ENCODE data around the gene SETD4. TPM values are rescaled to one million over a fixed set of nuclear protein-coding genes. Genes with fewer than 3 reads are reported as not detected.

Gene SETD4
- total RNA-seq, 1 donor from 2014 or later, result 21.6 TPM

DNA sequence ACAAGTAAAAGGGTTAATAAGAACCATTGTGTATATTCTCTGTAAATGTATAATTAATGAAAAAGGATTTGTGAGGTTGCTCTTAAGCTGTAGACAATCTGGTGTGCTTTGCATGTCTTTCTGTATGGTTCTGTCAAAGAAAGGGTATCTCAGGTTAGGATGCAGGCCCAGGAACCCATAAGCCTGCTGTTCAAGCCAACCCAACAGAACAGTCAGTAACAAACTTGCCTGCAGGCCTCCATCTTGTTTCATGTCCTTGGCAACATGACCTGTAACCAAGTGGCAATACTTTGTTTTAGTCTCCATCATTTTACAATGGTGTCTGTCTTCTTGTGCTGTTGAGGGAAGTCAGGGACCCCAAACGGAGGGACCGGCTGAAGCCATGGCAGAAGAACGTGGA is 38.7 kb upstream of the SETD4 start:
- H3K27ac ChIP-seq, result no peak overlapping the region
- Mint-ChIP-seq H3K4me3 (no peak overlapping the region), H3K4me1 (peaks cover 17% of the 10 kb centered on the region)

DNA sequence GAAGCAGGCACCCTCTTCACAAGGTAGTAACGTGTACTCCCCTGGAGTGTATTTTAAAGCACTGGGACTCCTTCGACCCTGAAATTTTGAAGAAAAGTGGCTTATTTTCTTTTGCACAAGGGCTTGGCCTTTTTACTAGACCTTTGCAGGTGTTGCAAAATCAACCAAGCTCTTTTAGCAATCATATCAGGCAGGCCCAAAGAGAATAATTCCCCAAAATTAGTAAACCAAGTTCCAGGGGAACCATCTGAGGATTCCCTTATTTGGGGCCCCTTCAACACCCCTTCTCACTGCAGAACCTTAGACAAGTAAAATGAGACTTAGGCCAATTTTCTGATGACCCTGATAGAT is 37.8 kb upstream of the SETD4 start:
- Mint-ChIP-seq H3K4me1 (peaks cover 17% of the 10 kb centered on the region), H3K27ac (no peak overlapping the region), H3K36me3 (no peaks in the 10 kb centered on the region), H3K4me3 (no peak overlapping the region), H3K9me3 (peaks cover 10% of the 10 kb centered on the region), H3K27me3 (ENCODE audit: insufficient read depth, low read depth) (peaks cover 9% of the 10 kb centered on the region)
- Histone ChIP-seq H3K36me3 (no peaks in the 10 kb centered on the region), H3F3A (ENCODE audit: low read depth) (peaks cover 17% of the 10 kb centered on the region), H3K9me3 (ENCODE audit: low read depth) (no peaks in the 10 kb centered on the region), H3K27me3 (no peaks in the 10 kb centered on the region), H3K4me2 (no peak overlapping the region), H3K4me1 (peaks cover 20% of the 10 kb centered on the region), H3K9ac (no peak overlapping the region), H3K4me3 (no peak overlapping the region), H4K20me1 (ENCODE audit: low read depth) (no peaks in the 10 kb centered on the region), H2AFZ (replicated peaks) (no peak overlapping the region), H3K79me2 (ENCODE audit: low read depth) (no peaks in the 10 kb centered on the region), H3K27ac (no peak overlapping the region)
- no peak for TF ChIP-seq EZH2phosphoT487 (IDR thresholded peaks at IDR 0.05)
- TF ChIP-seq EZH2 (IDR thresholded peaks at IDR 0.05), result no peak
- TF ChIP-seq, protein P1, sequence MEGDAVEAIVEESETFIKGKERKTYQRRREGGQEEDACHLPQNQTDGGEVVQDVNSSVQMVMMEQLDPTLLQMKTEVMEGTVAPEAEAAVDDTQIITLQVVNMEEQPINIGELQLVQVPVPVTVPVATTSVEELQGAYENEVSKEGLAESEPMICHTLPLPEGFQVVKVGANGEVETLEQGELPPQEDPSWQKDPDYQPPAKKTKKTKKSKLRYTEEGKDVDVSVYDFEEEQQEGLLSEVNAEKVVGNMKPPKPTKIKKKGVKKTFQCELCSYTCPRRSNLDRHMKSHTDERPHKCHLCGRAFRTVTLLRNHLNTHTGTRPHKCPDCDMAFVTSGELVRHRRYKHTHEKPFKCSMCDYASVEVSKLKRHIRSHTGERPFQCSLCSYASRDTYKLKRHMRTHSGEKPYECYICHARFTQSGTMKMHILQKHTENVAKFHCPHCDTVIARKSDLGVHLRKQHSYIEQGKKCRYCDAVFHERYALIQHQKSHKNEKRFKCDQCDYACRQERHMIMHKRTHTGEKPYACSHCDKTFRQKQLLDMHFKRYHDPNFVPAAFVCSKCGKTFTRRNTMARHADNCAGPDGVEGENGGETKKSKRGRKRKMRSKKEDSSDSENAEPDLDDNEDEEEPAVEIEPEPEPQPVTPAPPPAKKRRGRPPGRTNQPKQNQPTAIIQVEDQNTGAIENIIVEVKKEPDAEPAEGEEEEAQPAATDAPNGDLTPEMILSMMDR (IDR thresholded peaks at IDR 0.05), result no peak
- DNase-seq (ENCODE audit: low spot score), result no peak

More for the DNA sequence above, 38.7 kb upstream of the SETD4 start:
- no peaks in the 10 kb centered on the region for H4K20me1 ChIP-seq (ENCODE audit: low read depth)
- H3K36me3 ChIP-seq, result no peaks in the 10 kb centered on the region
- Mint-ChIP-seq H3K27ac (no peak overlapping the region), H3K36me3 (no peaks in the 10 kb centered on the region), H3K9me3 (peaks cover 5% of the 10 kb centered on the region), H3K27me3 (ENCODE audit: insufficient read depth, low read depth) (peaks cover 5% of the 10 kb centered on the region)
- no peaks in the 10 kb centered on the region for H3K9me3 ChIP-seq (ENCODE audit: low read depth)
- H2AFZ ChIP-seq (replicated peaks), result peak overlapping the region; percentile 22
- no peaks in the 10 kb centered on the region for H3K79me2 ChIP-seq (ENCODE audit: low read depth)
- H3K4me2 ChIP-seq, result no peak overlapping the region
- no peak for DNase-seq (ENCODE audit: low spot score)
- no peak overlapping the region for H3K4me3 ChIP-seq
- no peaks in the 10 kb centered on the region for H3K27me3 ChIP-seq
- peaks cover 17% of the 10 kb centered on the region for H3F3A ChIP-seq (ENCODE audit: low read depth)
- TF ChIP-seq EZH2 (IDR thresholded peaks at IDR 0.05), result no peak
- no peak for TF ChIP-seq EZH2phosphoT487 (IDR thresholded peaks at IDR 0.05)
- TF ChIP-seq, protein P1 (IDR thresholded peaks at IDR 0.05), result no peak
- H3K9ac ChIP-seq, result no peak overlapping the region
- peaks cover 20% of the 10 kb centered on the region for H3K4me1 ChIP-seq

DNA sequence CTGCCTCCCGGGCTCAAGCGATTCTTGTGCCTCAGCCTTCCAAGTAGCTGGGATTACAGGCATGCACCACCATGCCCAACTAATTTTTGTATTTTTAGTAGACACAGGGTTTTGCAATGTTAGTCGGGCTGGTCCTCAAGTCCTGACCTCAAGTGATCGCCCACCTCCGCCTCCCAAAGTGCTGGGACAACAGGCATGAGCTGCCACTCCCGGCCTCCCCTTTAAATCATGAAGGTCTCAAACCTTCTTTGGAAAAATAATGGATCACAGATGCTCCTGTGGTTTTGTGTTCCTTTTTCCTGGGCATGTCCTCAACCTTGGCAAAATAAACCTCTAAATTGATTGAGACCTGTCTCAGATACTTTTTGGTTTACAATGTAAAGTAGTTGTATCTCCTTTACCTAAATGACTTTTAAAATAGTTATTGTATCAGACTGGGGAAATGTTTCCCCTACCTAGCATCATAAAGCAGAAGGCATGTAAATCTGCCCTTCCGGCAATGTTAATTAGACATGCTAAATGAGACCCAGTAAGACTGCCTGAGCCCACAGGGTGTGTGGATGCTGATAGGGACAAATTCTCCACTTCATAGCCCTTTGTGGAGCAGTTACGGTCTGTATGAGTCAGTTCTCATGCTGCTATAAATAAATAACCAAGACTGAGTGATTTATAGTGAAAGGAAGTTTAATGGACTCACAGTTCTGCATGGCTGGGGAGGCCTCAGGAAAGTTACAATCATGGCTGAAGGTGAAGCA is 37.3 kb upstream of the SETD4 start:
- Histone ChIP-seq H4K20me1 (ENCODE audit: low read depth) (no peaks in the 10 kb centered on the region), H3K27me3 (no peaks in the 10 kb centered on the region), H3K4me1 (peaks cover 20% of the 10 kb centered on the region), H3K9me3 (ENCODE audit: low read depth) (no peaks in the 10 kb centered on the region), H3K4me2 (no peak overlapping the region), H3K9ac (no peak overlapping the region), H3K27ac (peak overlapping the region; percentile 77), H2AFZ (replicated peaks) (peak overlapping the region; percentile 51), H3F3A (ENCODE audit: low read depth) (peaks cover 17% of the 10 kb centered on the region), H3K36me3 (no peaks in the 10 kb centered on the region), H3K4me3 (no peak overlapping the region), H3K79me2 (ENCODE audit: low read depth) (no peaks in the 10 kb centered on the region)
- TF ChIP-seq EZH2phosphoT487 (IDR thresholded peaks at IDR 0.05), result no peak
- TF ChIP-seq EZH2 (IDR thresholded peaks at IDR 0.05), result no peak
- TF ChIP-seq, protein P1 (IDR thresholded peaks at IDR 0.05), result no peak
- peaks cover 9% of the 10 kb centered on the region for H3K27me3 Mint-ChIP-seq (ENCODE audit: insufficient read depth, low read depth)
- H3K4me1 Mint-ChIP-seq, result peaks cover 17% of the 10 kb centered on the region
- no peaks in the 10 kb centered on the region for H3K36me3 Mint-ChIP-seq
- no peak for DNase-seq (ENCODE audit: low spot score)
- no peak overlapping the region for H3K27ac Mint-ChIP-seq
- H3K9me3 Mint-ChIP-seq, result peaks cover 16% of the 10 kb centered on the region
- H3K4me3 Mint-ChIP-seq, result no peak overlapping the region

Measured in neural progenitor cell (in vitro differentiated cells).